GM18951 (cell line): ENCODE measurements around the gene SON.
"Not testable (repeated sequence)": the region's sequence is repeated elsewhere in the genome, so short reads cannot be mapped to it uniquely, and the experiment has no call there.

ENCODE experiments used
- POLR2A ChIP-seq: IDR thresholded peaks from 4 replicates; pipeline ENCODE4 v1.6.1; 2011; ENCODE audit warnings: mild to moderate bottlenecking; ENCODE audit not compliant: insufficient read length, insufficient read depth; ENCODE audit errors: extremely low read depth
- in situ Hi-C: fragments of 300-500 bp; cut with MboI; formaldehyde crosslinking; loops from one replicate; pipeline ENCODE4 v1.12.0; 2022; ENCODE audit warnings: low sequenced_read_pairs, mixed read lengths, inconsistent platforms; ENCODE audit not compliant: unreplicated experiment

SON gene

GRCh38 chr21:33542640-33543504, at the start of gene SON:
SON (plus strand) TSS chr21:33543038; CDS start chr21:33543093, 55 bp downstream.
- TF ChIP-seq POLR2A: peak; percentile 84
- in situ Hi-C loops: no loop called here

- in situ Hi-C loops: no loop called here
- no peak for TF ChIP-seq POLR2A
Observed at GRCh38 chr21:33493756-33494155, 49.1 kb upstream of the SON start.

GRCh38 chr21:33495743-33496142, 47.1 kb upstream of the SON start:
- TF ChIP-seq POLR2A: no peak
- in situ Hi-C loops: no loop called here

GRCh38 chr21:33496345-33496744, 46.5 kb upstream of the SON start:
- in situ Hi-C loops: no loop called here
- TF ChIP-seq POLR2A: no peak

- in situ Hi-C loops: no loop called here
- TF ChIP-seq POLR2A: no peak
Observed at GRCh38 chr21:33505833-33506232, 37.0 kb upstream of the SON start.

GRCh38 chr21:33507003-33507402, 35.8 kb upstream of the SON start:
- in situ Hi-C loops: not testable (repeated sequence)

GRCh38 chr21:33510826-33511225, 32.0 kb upstream of the SON start:
- no peak for TF ChIP-seq POLR2A

GRCh38 chr21:33511639-33512038, 31.2 kb upstream of the SON start:
- in situ Hi-C loops: no loop called here

More at GRCh38 chr21:33510826-33511225, 32.0 kb upstream of the SON start:
- in situ Hi-C loops: no loop called here

GRCh38 chr21:33512481-33512880, 30.4 kb upstream of the SON start:
- TF ChIP-seq POLR2A: no peak
- in situ Hi-C loops: no loop called here

More at GRCh38 chr21:33511639-33512038, 31.2 kb upstream of the SON start:
- TF ChIP-seq POLR2A: no peak

- in situ Hi-C loops: no loop called here
- no peak for TF ChIP-seq POLR2A
Observed at GRCh38 chr21:33514229-33514628, 28.6 kb upstream of the SON start.

- in situ Hi-C loops: no loop called here
Observed at GRCh38 chr21:33518899-33519298, 23.9 kb upstream of the SON start.

GRCh38 chr21:33522297-33522952, 20.4 kb upstream of the SON start:
- in situ Hi-C loops: no loop called here
- TF ChIP-seq POLR2A: no peak

More at GRCh38 chr21:33518899-33519298, 23.9 kb upstream of the SON start:
- TF ChIP-seq POLR2A: no peak

GRCh38 chr21:33522953-33523349, 19.9 kb upstream of the SON start:
- no peak for TF ChIP-seq POLR2A
- in situ Hi-C loops: no loop called here

- in situ Hi-C loops: no loop called here
- no peak for TF ChIP-seq POLR2A
Observed at GRCh38 chr21:33531007-33531406, 11.8 kb upstream of the SON start.
